PC-3 (cell line): ENCODE data around the gene ZFP64. TPM values are rescaled to one million over a fixed set of nuclear protein-coding genes. Genes with fewer than 3 reads are reported as not detected.
"Not testable (repeated sequence)": the region's sequence is repeated elsewhere in the genome, so short reads cannot be mapped to it uniquely, and the experiment has no call there.

Experiments
- ATAC-seq: fragments of 200-7000 bp; cut with Tn5 transposase; 2 replicates; pipeline ENCODE4 v1.9.1; 2020; ENCODE audit warnings: mild to moderate bottlenecking, moderate library complexity
- BruUV-seq: library from RNA; stranded (reverse); fragments of 400-500 nt; replicated peaks from 2 replicates; lab custom pipeline; 2021; lab: Mats Ljungman, UMichigan
- CTCF ChIA-PET: fragments of 300-600 bp; sonication (Branson Sonifier 250); formaldehyde crosslinking; loops from one replicate; lab custom pipeline; 2022; ENCODE audit warnings: antibody characterized with exemption; lab: Charles Lee
- POLR2A ChIA-PET: fragments of 300-600 bp; sonication (Branson Sonifier 250); formaldehyde crosslinking; loops from one replicate; lab custom pipeline; 2022; ENCODE audit warnings: antibody characterized with exemption; ENCODE audit not compliant: unreplicated experiment; lab: Charles Lee
- DNase-seq: peaks from one replicate; pipeline ENCODE4 v3.0.0-alpha.2; 2015
- H2AFZ ChIP-seq: fragments of 300-600 bp; sonication (generic); 2 replicates; pipeline ENCODE4 v1.6.0; 2016; ENCODE audit warnings: antibody characterized with exemption, low read length
- H3F3A ChIP-seq: fragments of 300-600 bp; sonication (generic); one replicate; pipeline ENCODE4 v1.6.0; 2017; ENCODE audit warnings: antibody characterized with exemption, low read length, control low read depth, mild to moderate bottlenecking; ENCODE audit not compliant: unreplicated experiment
- H3K27ac ChIP-seq: fragments of 300-600 bp; sonication (generic); 2 replicates; pipeline ENCODE4 v1.5.1; 2016; ENCODE audit warnings: mild to moderate bottlenecking, low read length
- H3K27me3 ChIP-seq: fragments of 300-600 bp; sonication (generic); 2 replicates; pipeline ENCODE4 v1.6.1; 2016; ENCODE audit warnings: low read length, mixed read lengths
- H3K36me3 ChIP-seq: fragments of 300-600 bp; sonication (generic); 2 replicates; pipeline ENCODE4 v1.6.1; 2016; ENCODE audit warnings: low read depth, mixed run types, low read length, mixed read lengths
- H3K4me1 ChIP-seq: fragments of 300-600 bp; sonication (generic); 2 replicates; pipeline ENCODE4 v1.5.1; 2016; ENCODE audit warnings: low read length; ENCODE audit not compliant: insufficient read depth
- H3K4me2 ChIP-seq: fragments of 300-600 bp; sonication (generic); 2 replicates; pipeline ENCODE4 v1.6.0; 2016; ENCODE audit warnings: low read length
- H3K4me3 ChIP-seq: fragments of 300-600 bp; sonication (generic); 2 replicates; pipeline ENCODE4 v1.5.1; 2016; ENCODE audit warnings: mild to moderate bottlenecking, low read length, mixed read lengths
- H3K79me2 ChIP-seq: fragments of 300-600 bp; sonication (generic); 2 replicates; pipeline ENCODE4 v1.6.1; 2017; ENCODE audit warnings: low read length, mixed read lengths
- H3K9ac ChIP-seq: fragments of 300-600 bp; sonication (generic); 2 replicates; pipeline ENCODE4 v1.6.0; 2016; ENCODE audit warnings: mild to moderate bottlenecking, low read length
- H3K9me2 ChIP-seq: fragments of 300-600 bp; sonication (generic); replicated peaks from 2 replicates; pipeline ENCODE4 v1.6.1; 2016; ENCODE audit warnings: mixed run types, low read length, mixed read lengths
- H3K9me3 ChIP-seq: fragments of 300-600 bp; sonication (generic); 2 replicates; pipeline ENCODE4 v1.6.1; 2016; ENCODE audit warnings: low read length, mixed read lengths
- H4K20me1 ChIP-seq: fragments of 300-600 bp; sonication (generic); 2 replicates; pipeline ENCODE4 v1.6.1; 2016; ENCODE audit warnings: low read length, mixed read lengths
- CTCF ChIP-seq: fragments of 300-600 bp; sonication (generic); conservative IDR thresholded peaks from 2 replicates; pipeline ENCODE4 v1.5.1; 2017; ENCODE audit warnings: antibody characterized with exemption, low read depth, mild to moderate bottlenecking, low read length
- EZH2 ChIP-seq: fragments of 300-600 bp; sonication (generic); IDR thresholded peaks from one replicate; pipeline ENCODE4 v1.6.1; 2017; ENCODE audit warnings: antibody characterized with exemption, mild to moderate bottlenecking, low read length; ENCODE audit not compliant: unreplicated experiment
- EZH2phosphoT487 ChIP-seq: fragments of 300-600 bp; sonication (generic); IDR thresholded peaks from 2 replicates; pipeline ENCODE4 v1.6.1; 2018; ENCODE audit warnings: mild to moderate bottlenecking, antibody characterized with exemption, low read length, borderline replicate concordance
- intact Hi-C: fragments of 100-400 bp; cut with micrococcal nuclease; formaldehyde crosslinking; loops from 2 replicates; pipeline ENCODE4 v1.9.0; 2023
- total RNA-seq: library from RNA; depleted of rRNA; stranded (reverse); fragments of >200 nt; gene quantifications from 2 replicates; pipeline ENCODE4 v1.2.3, GENCODE V29; 2014

Gene ZFP64
- total RNA-seq, 1 experiment from 2014 or later: 16.6 TPM

- no peaks in the 10 kb centered on the region for H4K20me1 ChIP-seq
- BruUV-seq: no TSS peak
- H3K9me2 ChIP-seq: no peaks in the 10 kb centered on the region
- POLR2A ChIA-PET: no interaction called here
- no peak overlapping the region for H2AFZ ChIP-seq
- TF ChIP-seq EZH2 (no peak), EZH2phosphoT487 (no peak), CTCF (no peak)
- no peaks in the 10 kb centered on the region for H3K27me3 ChIP-seq
- no peak overlapping the region for H3K9ac ChIP-seq
- no peaks in the 10 kb centered on the region for H3K9me3 ChIP-seq
- H3K4me1 ChIP-seq: peaks cover 15% of the 10 kb centered on the region
- no peaks in the 10 kb centered on the region for H3F3A ChIP-seq
- ATAC-seq (no peak), DNase-seq (no peak)
- no peaks in the 10 kb centered on the region for H3K36me3 ChIP-seq
- H3K4me2 ChIP-seq: no peak overlapping the region
- H3K27ac ChIP-seq: no peak overlapping the region
- intact Hi-C loops: no loop called here
- peaks cover 17% of the 10 kb centered on the region for H3K79me2 ChIP-seq
- CTCF ChIA-PET: no interaction called here
- H3K4me3 ChIP-seq: no peak overlapping the region
Measured at GRCh38 chr20:52193886-52194545, 2.4 kb upstream of the ZFP64 start.

- no peak for TF ChIP-seq EZH2phosphoT487
- TF ChIP-seq EZH2: no peak
- no peak for TF ChIP-seq CTCF
- H3K4me2 ChIP-seq: peak overlapping the region; percentile 93; the same call in 1 of the 2 replicates
- ChIA-PET POLR2A (no interaction called here), CTCF (no interaction called here)
- no peak overlapping the region for H2AFZ ChIP-seq
- no peaks in the 10 kb centered on the region for H4K20me1 ChIP-seq
- H3K79me2 ChIP-seq: peaks cover 24% of the 10 kb centered on the region
- no peaks in the 10 kb centered on the region for H3K9me3 ChIP-seq
- H3K4me3 ChIP-seq: no peak overlapping the region
- no peaks in the 10 kb centered on the region for H3F3A ChIP-seq
- H3K9me2 ChIP-seq: no peaks in the 10 kb centered on the region
- H3K27ac ChIP-seq: no peak overlapping the region
- no peaks in the 10 kb centered on the region for H3K27me3 ChIP-seq
- no peak overlapping the region for H3K9ac ChIP-seq
- DNase-seq (no peak), ATAC-seq (no peak)
- peaks cover 15% of the 10 kb centered on the region for H3K4me1 ChIP-seq
- intact Hi-C loops: no loop called here
- no peaks in the 10 kb centered on the region for H3K36me3 ChIP-seq
- BruUV-seq: no TSS peak
Measured at GRCh38 chr20:52193133-52193532, 1.6 kb upstream of the ZFP64 start.

- H3K36me3 ChIP-seq, BruUV-seq, DNase-seq, CTCF ChIA-PET, ATAC-seq, H3K27me3 ChIP-seq, intact Hi-C loops, H3F3A ChIP-seq, H3K9me3 ChIP-seq, H3K27ac ChIP-seq, POLR2A ChIA-PET, H3K9me2 ChIP-seq, H4K20me1 ChIP-seq: not testable (repeated sequence)
- peaks cover 28% of the 10 kb centered on the region for H3K79me2 ChIP-seq
- H3K4me1 ChIP-seq: peaks cover 15% of the 10 kb centered on the region
- H3K4me3 ChIP-seq: peak overlapping the region; percentile 84
- peak overlapping the region; percentile 80; the same call in 1 of the 2 replicates for H3K9ac ChIP-seq
- H3K4me2 ChIP-seq: peak overlapping the region; percentile 93
- peak overlapping the region; percentile 93 for H2AFZ ChIP-seq
Measured at GRCh38 chr20:52192719-52193007, 1.1 kb upstream of the ZFP64 start.
